MM.1S (cell line): ENCODE data around the gene B9D2.
"Not testable (repeated sequence)": the region's sequence is repeated elsewhere in the genome, so short reads cannot be mapped to it uniquely, and the experiment has no call there.

Source experiments
- EZH2phosphoT487 ChIP-seq: fragments of 300-600 bp; sonication (generic); IDR thresholded peaks from 2 replicates; pipeline ENCODE4 v1.6.1; 2018; ENCODE audit warnings: antibody characterized with exemption, low read length
- TF ChIP-seq, protein P1 (sequence below): fragments of 300-600 bp; sonication (generic); IDR thresholded peaks from 2 replicates; pipeline ENCODE4 v1.5.1; 2016; ENCODE audit warnings: antibody characterized with exemption, low read length, mixed read lengths

DNA sequence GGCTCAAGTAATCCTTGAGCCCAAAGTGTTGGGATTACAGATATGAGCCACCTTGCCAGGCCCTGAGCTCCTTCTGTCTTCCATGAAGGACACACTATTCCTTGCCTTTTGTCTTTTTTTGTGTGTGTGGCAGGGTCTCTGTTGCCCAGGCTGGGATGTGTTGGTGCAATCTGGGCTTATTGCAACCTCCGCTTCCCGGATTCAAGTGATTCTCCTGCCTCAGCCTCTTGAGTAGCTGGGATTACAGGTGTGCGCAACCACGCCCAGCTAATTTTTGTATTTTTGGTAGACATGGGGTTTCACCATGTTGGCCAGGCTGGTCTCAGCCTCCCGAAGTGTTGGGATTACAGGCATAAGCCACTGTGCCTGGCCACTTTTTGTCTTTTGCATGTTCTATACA, 44.9 kb upstream of the B9D2 start:
- TF ChIP-seq, protein P1, sequence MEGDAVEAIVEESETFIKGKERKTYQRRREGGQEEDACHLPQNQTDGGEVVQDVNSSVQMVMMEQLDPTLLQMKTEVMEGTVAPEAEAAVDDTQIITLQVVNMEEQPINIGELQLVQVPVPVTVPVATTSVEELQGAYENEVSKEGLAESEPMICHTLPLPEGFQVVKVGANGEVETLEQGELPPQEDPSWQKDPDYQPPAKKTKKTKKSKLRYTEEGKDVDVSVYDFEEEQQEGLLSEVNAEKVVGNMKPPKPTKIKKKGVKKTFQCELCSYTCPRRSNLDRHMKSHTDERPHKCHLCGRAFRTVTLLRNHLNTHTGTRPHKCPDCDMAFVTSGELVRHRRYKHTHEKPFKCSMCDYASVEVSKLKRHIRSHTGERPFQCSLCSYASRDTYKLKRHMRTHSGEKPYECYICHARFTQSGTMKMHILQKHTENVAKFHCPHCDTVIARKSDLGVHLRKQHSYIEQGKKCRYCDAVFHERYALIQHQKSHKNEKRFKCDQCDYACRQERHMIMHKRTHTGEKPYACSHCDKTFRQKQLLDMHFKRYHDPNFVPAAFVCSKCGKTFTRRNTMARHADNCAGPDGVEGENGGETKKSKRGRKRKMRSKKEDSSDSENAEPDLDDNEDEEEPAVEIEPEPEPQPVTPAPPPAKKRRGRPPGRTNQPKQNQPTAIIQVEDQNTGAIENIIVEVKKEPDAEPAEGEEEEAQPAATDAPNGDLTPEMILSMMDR = not testable (repeated sequence)
- not testable (repeated sequence) for TF ChIP-seq EZH2phosphoT487
